Measurements from ENCODE around the gene SLC9C2. TPM values are rescaled to one million over a fixed set of nuclear protein-coding genes. Genes with fewer than 3 reads are reported as not detected.

SLC9C2 gene
- total RNA-seq, 1 experiment from 2014 or later = not detected

DNA sequence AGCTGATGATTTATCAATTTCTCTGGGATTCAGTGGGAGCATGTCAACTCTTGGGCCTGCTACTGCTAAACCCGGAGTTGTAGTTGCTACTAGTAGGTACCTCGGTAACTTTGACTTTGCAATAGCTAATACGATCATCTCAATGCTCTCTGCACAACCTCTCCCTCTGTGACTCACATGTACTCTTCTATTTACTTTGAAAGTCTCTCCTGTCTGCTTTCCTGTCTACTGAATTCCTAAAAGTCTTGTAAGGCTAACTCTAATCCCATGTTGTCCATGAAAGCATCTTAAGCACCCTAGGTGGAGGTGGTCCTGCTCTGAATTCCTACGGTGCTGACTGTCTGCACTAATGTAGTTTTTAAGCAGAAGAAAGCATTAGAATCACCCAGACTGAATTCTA lies 29.3 kb downstream of the SLC9C2 start (continued):
- TF ChIP-seq, protein P1, sequence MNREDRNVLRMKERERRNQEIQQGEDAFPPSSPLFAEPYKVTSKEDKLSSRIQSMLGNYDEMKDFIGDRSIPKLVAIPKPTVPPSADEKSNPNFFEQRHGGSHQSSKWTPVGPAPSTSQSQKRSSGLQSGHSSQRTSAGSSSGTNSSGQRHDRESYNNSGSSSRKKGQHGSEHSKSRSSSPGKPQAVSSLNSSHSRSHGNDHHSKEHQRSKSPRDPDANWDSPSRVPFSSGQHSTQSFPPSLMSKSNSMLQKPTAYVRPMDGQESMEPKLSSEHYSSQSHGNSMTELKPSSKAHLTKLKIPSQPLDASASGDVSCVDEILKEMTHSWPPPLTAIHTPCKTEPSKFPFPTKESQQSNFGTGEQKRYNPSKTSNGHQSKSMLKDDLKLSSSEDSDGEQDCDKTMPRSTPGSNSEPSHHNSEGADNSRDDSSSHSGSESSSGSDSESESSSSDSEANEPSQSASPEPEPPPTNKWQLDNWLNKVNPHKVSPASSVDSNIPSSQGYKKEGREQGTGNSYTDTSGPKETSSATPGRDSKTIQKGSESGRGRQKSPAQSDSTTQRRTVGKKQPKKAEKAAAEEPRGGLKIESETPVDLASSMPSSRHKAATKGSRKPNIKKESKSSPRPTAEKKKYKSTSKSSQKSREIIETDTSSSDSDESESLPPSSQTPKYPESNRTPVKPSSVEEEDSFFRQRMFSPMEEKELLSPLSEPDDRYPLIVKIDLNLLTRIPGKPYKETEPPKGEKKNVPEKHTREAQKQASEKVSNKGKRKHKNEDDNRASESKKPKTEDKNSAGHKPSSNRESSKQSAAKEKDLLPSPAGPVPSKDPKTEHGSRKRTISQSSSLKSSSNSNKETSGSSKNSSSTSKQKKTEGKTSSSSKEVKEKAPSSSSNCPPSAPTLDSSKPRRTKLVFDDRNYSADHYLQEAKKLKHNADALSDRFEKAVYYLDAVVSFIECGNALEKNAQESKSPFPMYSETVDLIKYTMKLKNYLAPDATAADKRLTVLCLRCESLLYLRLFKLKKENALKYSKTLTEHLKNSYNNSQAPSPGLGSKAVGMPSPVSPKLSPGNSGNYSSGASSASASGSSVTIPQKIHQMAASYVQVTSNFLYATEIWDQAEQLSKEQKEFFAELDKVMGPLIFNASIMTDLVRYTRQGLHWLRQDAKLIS (CRISPR knock-in tag; IDR thresholded peaks at IDR 0.05; ENCODE audit: borderline replicate concordance) = no peak
- no peak for TF ChIP-seq NR1H2 (CRISPR knock-in tag; IDR thresholded peaks at IDR 0.05)
- TF ChIP-seq, protein P2, sequence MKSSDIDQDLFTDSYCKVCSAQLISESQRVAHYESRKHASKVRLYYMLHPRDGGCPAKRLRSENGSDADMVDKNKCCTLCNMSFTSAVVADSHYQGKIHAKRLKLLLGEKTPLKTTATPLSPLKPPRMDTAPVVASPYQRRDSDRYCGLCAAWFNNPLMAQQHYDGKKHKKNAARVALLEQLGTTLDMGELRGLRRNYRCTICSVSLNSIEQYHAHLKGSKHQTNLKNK (CRISPR knock-in tag; IDR thresholded peaks at IDR 0.05) = no peak
- no peak for TF ChIP-seq CBFB (CRISPR knock-in tag; IDR thresholded peaks at IDR 0.05; ENCODE audit: low read depth)
- TF ChIP-seq ZNF396 (CRISPR knock-in tag; IDR thresholded peaks at IDR 0.05; ENCODE audit: borderline replicate concordance) = no peak
- no peak for TF ChIP-seq ZNF121 (CRISPR knock-in tag; IDR thresholded peaks at IDR 0.05)

DNA sequence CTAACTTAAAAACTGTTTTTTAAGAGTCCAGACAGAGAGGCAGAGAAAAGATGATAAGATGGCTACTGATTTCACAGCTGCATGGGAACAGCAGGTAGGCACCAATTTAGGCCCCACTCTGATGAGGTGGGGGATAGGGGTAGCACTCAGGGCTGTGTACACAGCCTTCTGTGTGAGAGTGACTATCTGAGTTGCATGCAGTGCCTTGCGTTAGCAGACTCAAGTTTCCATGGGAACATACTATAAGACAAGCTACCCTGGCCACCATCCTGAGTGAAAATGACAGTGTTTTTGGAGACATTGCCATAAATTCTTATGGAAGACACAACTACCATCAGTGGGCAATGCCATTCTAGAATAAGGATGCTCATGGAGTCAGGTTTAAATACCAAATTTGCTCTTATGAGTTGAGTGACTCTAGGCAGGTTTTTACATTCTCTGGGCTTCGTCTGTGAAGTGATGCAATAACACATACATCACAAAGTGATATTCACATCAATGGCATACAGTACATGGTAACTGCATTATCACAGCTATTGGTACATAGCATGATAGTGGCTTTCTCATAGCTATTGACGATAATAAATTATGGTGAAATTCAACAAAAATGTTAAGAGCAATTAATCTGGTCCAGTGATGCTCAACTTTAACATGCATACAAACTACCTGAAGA lies 30.5 kb downstream of the SLC9C2 start:
- TF ChIP-seq, protein P3, sequence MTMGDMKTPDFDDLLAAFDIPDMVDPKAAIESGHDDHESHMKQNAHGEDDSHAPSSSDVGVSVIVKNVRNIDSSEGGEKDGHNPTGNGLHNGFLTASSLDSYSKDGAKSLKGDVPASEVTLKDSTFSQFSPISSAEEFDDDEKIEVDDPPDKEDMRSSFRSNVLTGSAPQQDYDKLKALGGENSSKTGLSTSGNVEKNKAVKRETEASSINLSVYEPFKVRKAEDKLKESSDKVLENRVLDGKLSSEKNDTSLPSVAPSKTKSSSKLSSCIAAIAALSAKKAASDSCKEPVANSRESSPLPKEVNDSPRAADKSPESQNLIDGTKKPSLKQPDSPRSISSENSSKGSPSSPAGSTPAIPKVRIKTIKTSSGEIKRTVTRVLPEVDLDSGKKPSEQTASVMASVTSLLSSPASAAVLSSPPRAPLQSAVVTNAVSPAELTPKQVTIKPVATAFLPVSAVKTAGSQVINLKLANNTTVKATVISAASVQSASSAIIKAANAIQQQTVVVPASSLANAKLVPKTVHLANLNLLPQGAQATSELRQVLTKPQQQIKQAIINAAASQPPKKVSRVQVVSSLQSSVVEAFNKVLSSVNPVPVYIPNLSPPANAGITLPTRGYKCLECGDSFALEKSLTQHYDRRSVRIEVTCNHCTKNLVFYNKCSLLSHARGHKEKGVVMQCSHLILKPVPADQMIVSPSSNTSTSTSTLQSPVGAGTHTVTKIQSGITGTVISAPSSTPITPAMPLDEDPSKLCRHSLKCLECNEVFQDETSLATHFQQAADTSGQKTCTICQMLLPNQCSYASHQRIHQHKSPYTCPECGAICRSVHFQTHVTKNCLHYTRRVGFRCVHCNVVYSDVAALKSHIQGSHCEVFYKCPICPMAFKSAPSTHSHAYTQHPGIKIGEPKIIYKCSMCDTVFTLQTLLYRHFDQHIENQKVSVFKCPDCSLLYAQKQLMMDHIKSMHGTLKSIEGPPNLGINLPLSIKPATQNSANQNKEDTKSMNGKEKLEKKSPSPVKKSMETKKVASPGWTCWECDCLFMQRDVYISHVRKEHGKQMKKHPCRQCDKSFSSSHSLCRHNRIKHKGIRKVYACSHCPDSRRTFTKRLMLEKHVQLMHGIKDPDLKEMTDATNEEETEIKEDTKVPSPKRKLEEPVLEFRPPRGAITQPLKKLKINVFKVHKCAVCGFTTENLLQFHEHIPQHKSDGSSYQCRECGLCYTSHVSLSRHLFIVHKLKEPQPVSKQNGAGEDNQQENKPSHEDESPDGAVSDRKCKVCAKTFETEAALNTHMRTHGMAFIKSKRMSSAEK (CRISPR knock-in tag; IDR thresholded peaks at IDR 0.05; ENCODE audit: borderline replicate concordance) = no peak
- ATAC-seq = no peak
- H3K4me3 Mint-ChIP-seq = no peak overlapping the region

DNA sequence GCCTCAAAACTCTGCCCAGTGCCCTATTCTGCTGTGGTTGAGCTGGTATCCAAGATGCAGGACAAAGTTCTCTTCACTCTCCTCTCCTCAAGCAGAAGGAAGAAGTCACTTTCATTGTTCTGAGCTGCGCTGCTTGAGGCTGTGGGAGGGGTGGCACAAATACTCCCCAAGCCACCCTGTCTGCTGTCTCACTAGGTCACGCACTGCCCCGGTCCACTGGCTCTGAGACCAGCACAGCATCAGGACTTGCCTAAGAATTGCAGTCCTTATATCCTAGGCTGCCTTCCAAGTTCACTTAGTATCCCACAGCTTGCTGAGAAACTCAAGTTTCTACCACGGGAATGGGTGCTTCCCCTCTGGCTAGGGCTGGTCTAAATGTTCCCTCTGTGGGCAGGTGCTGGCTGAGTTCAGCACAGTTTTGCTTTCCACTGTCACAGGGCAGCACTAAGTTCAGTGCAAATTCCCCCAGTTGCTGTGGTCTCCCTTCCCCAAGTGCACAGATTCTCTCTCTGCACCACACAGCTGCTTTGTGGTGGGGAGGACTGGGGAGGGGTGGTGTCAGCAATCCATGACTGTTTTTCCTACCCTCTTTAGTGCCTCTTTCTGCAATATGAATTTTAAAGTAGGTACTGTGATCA lies 32.4 kb downstream of the SLC9C2 start:
- no peak overlapping the region for H3K27ac Mint-ChIP-seq
- no peaks in the 10 kb centered on the region for H3K27me3 Mint-ChIP-seq (ENCODE audit: low read depth)
- no peak overlapping the region for H3K4me3 Mint-ChIP-seq
- no peak for ATAC-seq
- H3K36me3 Mint-ChIP-seq = no peaks in the 10 kb centered on the region
- peaks cover 23% of the 10 kb centered on the region for H3K9me3 Mint-ChIP-seq
- ChIA-PET POLR2A (no interaction called here), CTCF (no interaction called here)
- no peaks in the 10 kb centered on the region for H3K4me1 Mint-ChIP-seq
- DNase-seq (ENCODE audit: low spot score) = no peak
- TF ChIP-seq ELF4 (CRISPR knock-in tag; IDR thresholded peaks at IDR 0.05; ENCODE audit: low read depth) (no peak), HMGA2 (CRISPR knock-in tag; IDR thresholded peaks at IDR 0.05) (no peak), ZNF138 (CRISPR knock-in tag; conservative IDR thresholded peaks at IDR 0.05) (no peak), ZNF263 (CRISPR knock-in tag; IDR thresholded peaks at IDR 0.05; ENCODE audit: low read depth) (no peak), CREM (CRISPR knock-in tag; IDR thresholded peaks at IDR 0.05) (no peak), ZNF219 (CRISPR knock-in tag; IDR thresholded peaks at IDR 0.05; ENCODE audit: borderline replicate concordance) (no peak), ZNF121 (CRISPR knock-in tag; IDR thresholded peaks at IDR 0.05) (no peak)
- TF ChIP-seq, protein P4, sequence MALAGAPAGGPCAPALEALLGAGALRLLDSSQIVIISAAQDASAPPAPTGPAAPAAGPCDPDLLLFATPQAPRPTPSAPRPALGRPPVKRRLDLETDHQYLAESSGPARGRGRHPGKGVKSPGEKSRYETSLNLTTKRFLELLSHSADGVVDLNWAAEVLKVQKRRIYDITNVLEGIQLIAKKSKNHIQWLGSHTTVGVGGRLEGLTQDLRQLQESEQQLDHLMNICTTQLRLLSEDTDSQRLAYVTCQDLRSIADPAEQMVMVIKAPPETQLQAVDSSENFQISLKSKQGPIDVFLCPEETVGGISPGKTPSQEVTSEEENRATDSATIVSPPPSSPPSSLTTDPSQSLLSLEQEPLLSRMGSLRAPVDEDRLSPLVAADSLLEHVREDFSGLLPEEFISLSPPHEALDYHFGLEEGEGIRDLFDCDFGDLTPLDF (CRISPR knock-in tag; IDR thresholded peaks at IDR 0.05) = no peak
- TF ChIP-seq, protein P5, sequence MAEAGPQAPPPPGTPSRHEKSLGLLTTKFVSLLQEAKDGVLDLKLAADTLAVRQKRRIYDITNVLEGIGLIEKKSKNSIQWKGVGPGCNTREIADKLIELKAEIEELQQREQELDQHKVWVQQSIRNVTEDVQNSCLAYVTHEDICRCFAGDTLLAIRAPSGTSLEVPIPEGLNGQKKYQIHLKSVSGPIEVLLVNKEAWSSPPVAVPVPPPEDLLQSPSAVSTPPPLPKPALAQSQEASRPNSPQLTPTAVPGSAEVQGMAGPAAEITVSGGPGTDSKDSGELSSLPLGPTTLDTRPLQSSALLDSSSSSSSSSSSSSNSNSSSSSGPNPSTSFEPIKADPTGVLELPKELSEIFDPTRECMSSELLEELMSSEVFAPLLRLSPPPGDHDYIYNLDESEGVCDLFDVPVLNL (CRISPR knock-in tag; IDR thresholded peaks at IDR 0.05; ENCODE audit: borderline replicate concordance, low read depth) = no peak
- TF ChIP-seq, protein P6, sequence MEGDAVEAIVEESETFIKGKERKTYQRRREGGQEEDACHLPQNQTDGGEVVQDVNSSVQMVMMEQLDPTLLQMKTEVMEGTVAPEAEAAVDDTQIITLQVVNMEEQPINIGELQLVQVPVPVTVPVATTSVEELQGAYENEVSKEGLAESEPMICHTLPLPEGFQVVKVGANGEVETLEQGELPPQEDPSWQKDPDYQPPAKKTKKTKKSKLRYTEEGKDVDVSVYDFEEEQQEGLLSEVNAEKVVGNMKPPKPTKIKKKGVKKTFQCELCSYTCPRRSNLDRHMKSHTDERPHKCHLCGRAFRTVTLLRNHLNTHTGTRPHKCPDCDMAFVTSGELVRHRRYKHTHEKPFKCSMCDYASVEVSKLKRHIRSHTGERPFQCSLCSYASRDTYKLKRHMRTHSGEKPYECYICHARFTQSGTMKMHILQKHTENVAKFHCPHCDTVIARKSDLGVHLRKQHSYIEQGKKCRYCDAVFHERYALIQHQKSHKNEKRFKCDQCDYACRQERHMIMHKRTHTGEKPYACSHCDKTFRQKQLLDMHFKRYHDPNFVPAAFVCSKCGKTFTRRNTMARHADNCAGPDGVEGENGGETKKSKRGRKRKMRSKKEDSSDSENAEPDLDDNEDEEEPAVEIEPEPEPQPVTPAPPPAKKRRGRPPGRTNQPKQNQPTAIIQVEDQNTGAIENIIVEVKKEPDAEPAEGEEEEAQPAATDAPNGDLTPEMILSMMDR (IDR thresholded peaks at IDR 0.05) = no peak
- TF ChIP-seq, protein P7, sequence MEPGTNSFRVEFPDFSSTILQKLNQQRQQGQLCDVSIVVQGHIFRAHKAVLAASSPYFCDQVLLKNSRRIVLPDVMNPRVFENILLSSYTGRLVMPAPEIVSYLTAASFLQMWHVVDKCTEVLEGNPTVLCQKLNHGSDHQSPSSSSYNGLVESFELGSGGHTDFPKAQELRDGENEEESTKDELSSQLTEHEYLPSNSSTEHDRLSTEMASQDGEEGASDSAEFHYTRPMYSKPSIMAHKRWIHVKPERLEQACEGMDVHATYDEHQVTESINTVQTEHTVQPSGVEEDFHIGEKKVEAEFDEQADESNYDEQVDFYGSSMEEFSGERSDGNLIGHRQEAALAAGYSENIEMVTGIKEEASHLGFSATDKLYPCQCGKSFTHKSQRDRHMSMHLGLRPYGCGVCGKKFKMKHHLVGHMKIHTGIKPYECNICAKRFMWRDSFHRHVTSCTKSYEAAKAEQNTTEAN (CRISPR knock-in tag; IDR thresholded peaks at IDR 0.05) = no peak

More for the DNA sequence above, 30.5 kb downstream of the SLC9C2 start:
- H3K27me3 Mint-ChIP-seq (ENCODE audit: low read depth) = no peaks in the 10 kb centered on the region
- H3K4me1 Mint-ChIP-seq = no peaks in the 10 kb centered on the region
- ChIA-PET POLR2A (no interaction called here), CTCF (no interaction called here)
- H3K27ac Mint-ChIP-seq = no peak overlapping the region
- DNase-seq (ENCODE audit: low spot score) = no peak
- peaks cover 8% of the 10 kb centered on the region for H3K9me3 Mint-ChIP-seq
- no peaks in the 10 kb centered on the region for H3K36me3 Mint-ChIP-seq
